Karpas-422 (cell line): ENCODE results near the gene ZNF148. TPM values are rescaled to one million over a fixed set of nuclear protein-coding genes. Genes with fewer than 3 reads are reported as not detected.

Experiments
- DNase-seq: peaks from one replicate; pipeline ENCODE4 v3.0.0-alpha.2; 2015
- H2AFZ ChIP-seq: fragments of 200-600 bp; sonication (generic); 2 replicates; pipeline ENCODE4 v1.6.1; 2014; ENCODE audit warnings: antibody characterized with exemption, low read length, mixed read lengths
- H3K27ac ChIP-seq: fragments of 200-600 bp; sonication (generic); 2 replicates; pipeline ENCODE4 v1.5.1; 2014; ENCODE audit warnings: mild to moderate bottlenecking, low read length, moderate library complexity
- H3K27me3 ChIP-seq: fragments of 200-600 bp; sonication (generic); 2 replicates; pipeline ENCODE4 v1.6.1; 2014; ENCODE audit warnings: low read length, mixed read lengths
- H3K36me3 ChIP-seq: fragments of 200-600 bp; sonication (generic); 2 replicates; pipeline ENCODE4 v1.6.1; 2014; ENCODE audit warnings: low read length, mixed read lengths; ENCODE audit not compliant: insufficient read depth
- H3K4me1 ChIP-seq: fragments of 200-600 bp; sonication (generic); 2 replicates; pipeline ENCODE4 v1.6.1; 2014; ENCODE audit warnings: mild to moderate bottlenecking, low read length, mixed read lengths
- H3K4me2 ChIP-seq: fragments of 200-600 bp; sonication (generic); 2 replicates; pipeline ENCODE4 v1.6.1; 2014; ENCODE audit warnings: low read length, low read depth, mild to moderate bottlenecking; ENCODE audit not compliant: poor library complexity, severe bottlenecking
- H3K4me3 ChIP-seq: fragments of 200-600 bp; sonication (generic); 2 replicates; pipeline ENCODE4 v1.5.1; 2014; ENCODE audit warnings: mild to moderate bottlenecking, antibody characterized with exemption, low read length, mixed read lengths
- H3K79me2 ChIP-seq: fragments of 200-600 bp; sonication (generic); 2 replicates; pipeline ENCODE4 v1.6.1; 2014; ENCODE audit warnings: mild to moderate bottlenecking, low read length, mixed read lengths
- H3K9ac ChIP-seq: fragments of 200-600 bp; sonication (generic); 2 replicates; pipeline ENCODE4 v1.6.0; 2014; ENCODE audit warnings: low read length
- H3K9me2 ChIP-seq: fragments of 200-600 bp; sonication (generic), shearing (Covaris generic); replicated peaks from 2 replicates; pipeline ENCODE4 v1.6.0; 2014; ENCODE audit warnings: mild to moderate bottlenecking, low read length, moderate library complexity; ENCODE audit not compliant: insufficient read depth
- H3K9me3 ChIP-seq: fragments of 300-700, 200-600 bp; sonication (generic); 2 replicates; pipeline ENCODE4 v1.6.1; 2014; ENCODE audit warnings: low read length, mixed read lengths
- H4K20me1 ChIP-seq: fragments of 200-600 bp; sonication (generic); 2 replicates; pipeline ENCODE4 v1.6.1; 2014; ENCODE audit warnings: mild to moderate bottlenecking, antibody characterized with exemption, low read length, low read depth; ENCODE audit not compliant: insufficient read depth
- total RNA-seq: library from RNA; depleted of rRNA; stranded (reverse); fragments of >200 nt; shearing (Covaris generic); gene quantifications from 2 replicates; pipeline ENCODE4 v1.2.3, GENCODE V29; 2014; ENCODE audit warnings: low replicate concordance

Gene ZNF148
- total RNA-seq, 1 experiment from 2014 or later: 53.8 TPM

GRCh38 chr3:125382298-125382697 lies 7.2 kb upstream of the ZNF148 start:
- Histone ChIP-seq H3K27ac (no peak overlapping the region), H3K9me2 (no peaks in the 10 kb centered on the region), H4K20me1 (no peaks in the 10 kb centered on the region), H3K4me2 (no peak overlapping the region), H3K9ac (no peak overlapping the region), H3K4me1 (peaks cover 4% of the 10 kb centered on the region; the same call in 1 of the 2 replicates), H3K9me3 (no peaks in the 10 kb centered on the region), H3K36me3 (no peaks in the 10 kb centered on the region), H3K79me2 (no peaks in the 10 kb centered on the region), H3K27me3 (no peaks in the 10 kb centered on the region), H2AFZ (no peak overlapping the region), H3K4me3 (no peak overlapping the region)
- peak; percentile 37 for DNase-seq

- Histone ChIP-seq H2AFZ (no peak overlapping the region), H3K36me3 (no peaks in the 10 kb centered on the region), H3K4me2 (no peak overlapping the region), H3K9me2 (no peaks in the 10 kb centered on the region), H3K27me3 (no peaks in the 10 kb centered on the region), H4K20me1 (no peaks in the 10 kb centered on the region), H3K9me3 (no peaks in the 10 kb centered on the region), H3K79me2 (no peaks in the 10 kb centered on the region), H3K4me3 (no peak overlapping the region), H3K9ac (no peak overlapping the region), H3K4me1 (peaks cover 4% of the 10 kb centered on the region; the same call in 1 of the 2 replicates), H3K27ac (no peak overlapping the region)
- no peak for DNase-seq
Measured at GRCh38 chr3:125381743-125382142, 6.6 kb upstream of the ZNF148 start.

GRCh38 chr3:125381314-125381713 lies 6.2 kb upstream of the ZNF148 start:
- Histone ChIP-seq H3K9me3 (no peaks in the 10 kb centered on the region), H3K27me3 (no peaks in the 10 kb centered on the region), H3K4me3 (no peak overlapping the region), H3K4me1 (peaks cover 8% of the 10 kb centered on the region), H3K27ac (no peak overlapping the region), H3K36me3 (no peaks in the 10 kb centered on the region), H3K79me2 (no peaks in the 10 kb centered on the region; the same call in 1 of the 2 replicates), H3K9ac (no peak overlapping the region), H4K20me1 (no peaks in the 10 kb centered on the region), H3K4me2 (no peak overlapping the region), H3K9me2 (no peaks in the 10 kb centered on the region), H2AFZ (no peak overlapping the region)
- no peak for DNase-seq

DNA sequence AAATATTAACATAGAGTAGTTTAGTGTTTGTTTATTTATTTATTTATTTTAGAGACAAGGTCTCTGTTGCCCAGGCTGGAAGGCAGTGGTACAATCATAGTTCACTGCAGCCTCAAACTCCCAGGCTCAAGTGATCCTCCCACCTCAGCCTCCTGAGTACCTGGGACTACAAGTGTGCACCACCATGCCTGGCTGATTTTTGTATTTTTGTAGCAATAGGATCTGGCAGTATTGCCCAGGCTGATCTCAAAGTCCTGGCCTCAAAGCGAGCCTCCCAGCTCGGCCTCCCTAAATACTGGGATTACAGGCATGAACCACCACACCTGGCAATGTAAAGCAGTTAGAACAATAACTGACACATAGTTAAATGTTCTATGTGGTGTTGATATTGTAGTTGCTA lies 4.4 kb upstream of the ZNF148 start:
- H3K4me1 ChIP-seq: peaks cover 13% of the 10 kb centered on the region
- H3K9me3 ChIP-seq: no peaks in the 10 kb centered on the region
- DNase-seq: no peak

DNA sequence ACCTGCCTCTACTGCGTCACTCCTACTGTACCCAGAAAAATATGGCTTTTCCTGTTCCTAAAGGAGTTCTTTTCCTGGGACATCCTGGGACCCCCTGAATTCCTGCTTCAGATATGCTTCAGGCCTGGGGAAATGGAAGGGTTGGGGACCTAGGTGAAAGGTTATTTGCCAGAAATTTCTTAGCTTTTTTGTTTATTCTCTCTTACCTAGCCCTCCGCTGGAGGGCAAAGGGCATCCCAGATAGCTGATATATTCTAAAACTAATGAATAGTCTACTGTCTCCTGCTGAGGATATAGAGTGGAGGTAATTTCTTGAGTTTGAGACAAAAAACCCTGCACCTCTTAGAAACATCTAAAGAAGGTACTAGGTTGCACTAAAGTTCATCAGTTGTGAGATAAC lies 3.6 kb upstream of the ZNF148 start:
- Histone ChIP-seq H4K20me1 (peaks cover 7% of the 10 kb centered on the region; the same call in 1 of the 2 replicates), H3K4me3 (no peak overlapping the region), H3K4me1 (peaks cover 16% of the 10 kb centered on the region), H3K9me3 (no peaks in the 10 kb centered on the region), H3K79me2 (peaks cover 16% of the 10 kb centered on the region), H3K4me2 (no peak overlapping the region), H3K27me3 (no peaks in the 10 kb centered on the region), H3K9ac (no peak overlapping the region), H3K27ac (no peak overlapping the region), H2AFZ (no peak overlapping the region), H3K36me3 (no peaks in the 10 kb centered on the region), H3K9me2 (no peaks in the 10 kb centered on the region)
- peak; percentile 31 for DNase-seq

More for the DNA sequence above, 4.4 kb upstream of the ZNF148 start:
- no peak overlapping the region for H3K9ac ChIP-seq
- H2AFZ ChIP-seq: no peak overlapping the region
- no peaks in the 10 kb centered on the region for H3K9me2 ChIP-seq
- H3K27me3 ChIP-seq: no peaks in the 10 kb centered on the region
- H3K36me3 ChIP-seq: no peaks in the 10 kb centered on the region
- H3K79me2 ChIP-seq: peaks cover 9% of the 10 kb centered on the region
- no peak overlapping the region for H3K4me2 ChIP-seq
- no peaks in the 10 kb centered on the region; the same call in 1 of the 2 replicates for H4K20me1 ChIP-seq
- no peak overlapping the region for H3K4me3 ChIP-seq
- no peak overlapping the region for H3K27ac ChIP-seq

DNA sequence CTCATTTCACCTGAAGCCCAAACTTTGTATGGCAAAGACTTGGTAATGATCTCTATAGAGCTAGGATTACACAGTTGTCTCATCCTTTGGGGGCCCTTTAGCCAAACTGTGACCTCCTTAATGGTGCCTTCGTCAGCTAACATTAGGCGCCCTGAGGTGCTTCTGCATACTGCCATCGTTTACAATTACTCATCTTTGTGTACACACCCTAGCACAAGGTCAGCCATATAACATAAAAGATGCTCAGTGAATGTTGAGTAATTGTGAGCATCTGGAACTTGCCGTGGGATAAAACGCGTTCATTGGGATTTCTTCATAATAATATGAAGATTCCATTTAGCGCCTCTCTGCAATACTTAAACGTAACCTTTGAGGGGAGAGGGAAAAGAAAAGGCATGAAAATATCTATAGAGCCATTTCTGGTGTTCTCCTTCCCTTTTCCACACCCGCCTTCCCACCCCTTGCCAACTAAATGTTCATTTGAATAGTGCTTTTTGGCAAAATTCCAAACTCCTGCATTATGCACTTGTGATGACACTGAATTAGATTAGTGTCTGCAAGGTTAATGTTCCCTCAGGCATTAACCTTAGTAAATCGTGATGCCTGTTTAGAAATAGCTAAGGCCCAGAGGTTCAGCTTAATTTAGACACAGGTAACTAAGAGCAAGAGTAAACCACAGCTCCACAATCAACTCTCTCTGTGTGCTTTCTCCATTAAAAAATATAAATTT lies 990 bp upstream of the ZNF148 start:
- H3K4me3 ChIP-seq: peak overlapping the region; percentile 97
- H3K36me3 ChIP-seq: peaks cover 4% of the 10 kb centered on the region; the same call in 1 of the 2 replicates
- peak; percentile 45 for DNase-seq
- peaks cover 13% of the 10 kb centered on the region; the same call in 1 of the 2 replicates for H4K20me1 ChIP-seq
- H3K27me3 ChIP-seq: no peaks in the 10 kb centered on the region
- peaks cover 19% of the 10 kb centered on the region for H3K4me1 ChIP-seq
- H2AFZ ChIP-seq: no peak overlapping the region; the same call in 1 of the 2 replicates
- H3K9me3 ChIP-seq: no peaks in the 10 kb centered on the region
- no peak overlapping the region for H3K27ac ChIP-seq
- H3K9me2 ChIP-seq: no peaks in the 10 kb centered on the region
- peak overlapping the region; percentile 89 for H3K4me2 ChIP-seq
- peaks cover 43% of the 10 kb centered on the region for H3K79me2 ChIP-seq
- H3K9ac ChIP-seq: peak overlapping the region; percentile 97

GRCh38 chr3:125374501-125374995 lies 577 bp downstream of the ZNF148 start:
- no peaks in the 10 kb centered on the region for H3K9me2 ChIP-seq
- peaks cover 59% of the 10 kb centered on the region for H3K79me2 ChIP-seq
- H3K4me3 ChIP-seq: peak overlapping the region; percentile 97
- H3K27me3 ChIP-seq: no peaks in the 10 kb centered on the region
- peak overlapping the region; percentile 31; the same call in 1 of the 2 replicates for H3K27ac ChIP-seq
- H4K20me1 ChIP-seq: peaks cover 24% of the 10 kb centered on the region
- peaks cover 4% of the 10 kb centered on the region; the same call in 1 of the 2 replicates for H3K36me3 ChIP-seq
- peaks cover 19% of the 10 kb centered on the region for H3K4me1 ChIP-seq
- H2AFZ ChIP-seq: no peak overlapping the region
- H3K9ac ChIP-seq: peak overlapping the region; percentile 97
- H3K9me3 ChIP-seq: no peaks in the 10 kb centered on the region
- peak; percentile 75 for DNase-seq
- H3K4me2 ChIP-seq: peak overlapping the region; percentile 89

- no peak for DNase-seq
- no peak overlapping the region for H2AFZ ChIP-seq
- peaks cover 11% of the 10 kb centered on the region; the same call in 1 of the 2 replicates for H4K20me1 ChIP-seq
- no peaks in the 10 kb centered on the region for H3K27me3 ChIP-seq
- H3K9me3 ChIP-seq: no peaks in the 10 kb centered on the region
- no peaks in the 10 kb centered on the region for H3K9me2 ChIP-seq
- peaks cover 15% of the 10 kb centered on the region for H3K4me1 ChIP-seq
- H3K79me2 ChIP-seq: peaks cover 100% of the 10 kb centered on the region
- no peak overlapping the region for H3K4me2 ChIP-seq
- H3K36me3 ChIP-seq: peaks cover 4% of the 10 kb centered on the region; the same call in 1 of the 2 replicates
- H3K9ac ChIP-seq: no peak overlapping the region
- no peak overlapping the region for H3K4me3 ChIP-seq
- no peak overlapping the region for H3K27ac ChIP-seq
Measured at GRCh38 chr3:125367403-125368230, 7.5 kb downstream of the ZNF148 start.
